ENCODE data around the gene PKP4.
A peak's percentile ranks its signal among the peaks of the same experiment; 100 is the strongest.

DNA sequence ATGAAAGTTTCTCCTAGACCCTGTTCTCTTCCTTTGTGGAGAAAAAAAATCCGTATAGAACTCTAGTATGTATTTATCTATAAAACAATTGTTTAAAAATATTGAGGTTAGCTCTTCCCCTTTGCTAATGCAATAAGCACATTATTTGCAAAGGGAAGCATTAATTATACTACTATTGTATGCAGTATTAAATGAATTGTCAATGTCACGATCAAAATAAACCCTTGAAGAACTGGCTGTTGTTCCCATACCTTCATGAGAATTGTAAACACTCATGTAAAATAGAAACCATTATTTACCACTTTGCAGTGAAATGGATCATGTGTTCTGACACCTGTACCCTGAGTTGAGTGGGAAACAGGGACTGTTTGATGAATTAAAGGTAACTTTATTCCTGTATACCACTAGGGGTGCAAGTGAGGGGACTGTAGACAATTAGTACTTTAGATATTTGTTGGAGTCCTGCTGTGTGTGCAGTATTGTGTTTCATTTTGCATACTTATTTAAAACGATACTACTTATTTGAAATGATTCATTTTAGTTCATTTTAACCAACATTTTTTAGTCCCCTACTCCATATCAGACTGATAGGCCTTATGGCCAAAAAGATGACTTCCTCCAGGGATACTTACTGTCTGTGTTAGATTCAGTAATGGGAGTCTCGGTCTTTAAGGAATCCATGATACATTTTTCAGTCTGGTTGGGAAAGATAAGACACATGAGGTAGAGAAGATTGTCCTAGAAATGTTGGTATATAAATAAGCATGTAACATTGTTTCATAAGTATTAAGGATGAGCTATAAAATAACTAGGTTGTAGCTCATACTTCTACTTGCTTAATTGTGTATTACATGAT lies 7.9 kb downstream of the PKP4 start:
- TF ChIP-seq, protein P1, sequence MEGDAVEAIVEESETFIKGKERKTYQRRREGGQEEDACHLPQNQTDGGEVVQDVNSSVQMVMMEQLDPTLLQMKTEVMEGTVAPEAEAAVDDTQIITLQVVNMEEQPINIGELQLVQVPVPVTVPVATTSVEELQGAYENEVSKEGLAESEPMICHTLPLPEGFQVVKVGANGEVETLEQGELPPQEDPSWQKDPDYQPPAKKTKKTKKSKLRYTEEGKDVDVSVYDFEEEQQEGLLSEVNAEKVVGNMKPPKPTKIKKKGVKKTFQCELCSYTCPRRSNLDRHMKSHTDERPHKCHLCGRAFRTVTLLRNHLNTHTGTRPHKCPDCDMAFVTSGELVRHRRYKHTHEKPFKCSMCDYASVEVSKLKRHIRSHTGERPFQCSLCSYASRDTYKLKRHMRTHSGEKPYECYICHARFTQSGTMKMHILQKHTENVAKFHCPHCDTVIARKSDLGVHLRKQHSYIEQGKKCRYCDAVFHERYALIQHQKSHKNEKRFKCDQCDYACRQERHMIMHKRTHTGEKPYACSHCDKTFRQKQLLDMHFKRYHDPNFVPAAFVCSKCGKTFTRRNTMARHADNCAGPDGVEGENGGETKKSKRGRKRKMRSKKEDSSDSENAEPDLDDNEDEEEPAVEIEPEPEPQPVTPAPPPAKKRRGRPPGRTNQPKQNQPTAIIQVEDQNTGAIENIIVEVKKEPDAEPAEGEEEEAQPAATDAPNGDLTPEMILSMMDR (IDR thresholded peaks at IDR 0.05), result peak; percentile 69
- TF ChIP-seq EZH2 (IDR thresholded peaks at IDR 0.05) (no peak), EZH2phosphoT487 (IDR thresholded peaks at IDR 0.05) (no peak)
